ENCODE data around the gene CALML6. TPM values are rescaled to one million over a fixed set of nuclear protein-coding genes. Genes with fewer than 3 reads are reported as not detected.

Gene CALML6
- total and polyA plus RNA-seq, 4 donors: 1.1 to 4.5 TPM; not detected in 2

- DNase-seq (peak; percentile 49 to 71), ATAC-seq (ENCODE audit: low FRiP score) (no peak)
- H3K36me3 ChIP-seq (ENCODE audit: control insufficient read depth in 1 of 2, insufficient read depth in 2 of 2, low read length in 1 of 2): no peaks in the 10 kb centered on the region
- no peak overlapping the region for H3K27ac ChIP-seq (ENCODE audit: low read depth in 1 of 2, low read length in 2 of 2)
- H3K4me3 ChIP-seq (ENCODE audit: low read length in 2 of 2): no peak overlapping the region
- intact Hi-C loops (cut with DNase I): no loop called here
- H3K27me3 ChIP-seq (ENCODE audit: control insufficient read depth in 1 of 2, insufficient read depth in 2 of 2, low read length in 1 of 2): no peaks in the 10 kb centered on the region
- H3K9me3 ChIP-seq (ENCODE audit: control insufficient read depth, low read length): no peaks in the 10 kb centered on the region
- H3K4me1 ChIP-seq (ENCODE audit: control insufficient read depth in 1 of 2, insufficient read depth in 2 of 2, low read length in 2 of 2): no peaks in the 10 kb centered on the region
- WGBS, 2 donors: 92 to 93% methylated on average over 23 of the region's 23 CpGs
Observed at GRCh38 chr1:1915911-1916840, 1.1 kb downstream of the CALML6 start.

GRCh38 chr1:1916851-1917251 is 1.8 kb downstream of the CALML6 start:
- no peak overlapping the region for H3K27ac ChIP-seq (ENCODE audit: low read depth in 1 of 2, low read length in 2 of 2)
- DNase-seq: peak; percentile 41 to 71
- H3K36me3 ChIP-seq (ENCODE audit: control insufficient read depth in 1 of 2, insufficient read depth in 2 of 2, low read length in 1 of 2): no peaks in the 10 kb centered on the region
- no peaks in the 10 kb centered on the region for H3K4me1 ChIP-seq (ENCODE audit: control insufficient read depth in 1 of 2, insufficient read depth in 2 of 2, low read length in 2 of 2)
- no peak overlapping the region for H3K4me3 ChIP-seq (ENCODE audit: low read length in 2 of 2)
- intact Hi-C loops (cut with DNase I): no loop called here
- ATAC-seq (ENCODE audit: low FRiP score): no peak
- H3K27me3 ChIP-seq (ENCODE audit: control insufficient read depth in 1 of 2, insufficient read depth in 2 of 2, low read length in 1 of 2): no peaks in the 10 kb centered on the region
- no peaks in the 10 kb centered on the region for H3K9me3 ChIP-seq (ENCODE audit: control insufficient read depth, low read length)
- 84 to 89% methylated on average over 19 of the region's 19 CpGs for WGBS, 2 donors

GRCh38 chr1:1917304-1917976 is 2.4 kb downstream of the CALML6 start:
- no peaks in the 10 kb centered on the region for H3K27me3 ChIP-seq (ENCODE audit: control insufficient read depth in 1 of 2, insufficient read depth in 2 of 2, low read length in 1 of 2)
- H3K9me3 ChIP-seq (ENCODE audit: control insufficient read depth, low read length): no peaks in the 10 kb centered on the region
- H3K4me3 ChIP-seq (ENCODE audit: low read length in 2 of 2): no peak overlapping the region
- H3K4me1 ChIP-seq (ENCODE audit: control insufficient read depth in 1 of 2, insufficient read depth in 2 of 2, low read length in 2 of 2): no peaks in the 10 kb centered on the region
- 94 to 97% methylated on average over 14 of the region's 14 CpGs for WGBS, 2 donors
- ATAC-seq (ENCODE audit: low FRiP score) (no peak), DNase-seq (peak in 1 of 2 donors; percentile 44)
- no peaks in the 10 kb centered on the region for H3K36me3 ChIP-seq (ENCODE audit: control insufficient read depth in 1 of 2, insufficient read depth in 2 of 2, low read length in 1 of 2)
- intact Hi-C loops (cut with DNase I): no loop called here
- H3K27ac ChIP-seq (ENCODE audit: low read depth in 1 of 2, low read length in 2 of 2): no peak overlapping the region

GRCh38 chr1:1917995-1918900 is 3.2 kb downstream of the CALML6 start:
- no peak overlapping the region for H3K27ac ChIP-seq (ENCODE audit: low read depth in 1 of 2, low read length in 2 of 2)
- H3K36me3 ChIP-seq (ENCODE audit: control insufficient read depth in 1 of 2, insufficient read depth in 2 of 2, low read length in 1 of 2): no peaks in the 10 kb centered on the region
- peak; percentile 61 to 74 for DNase-seq

GRCh38 chr1:1918901-1919303 is 3.8 kb downstream of the CALML6 start, which contains the start of gene TMEM52:
TSS of gene TMEM52 (minus strand) at chr1:1919279. CDS start at chr1:1919265, 14 bp downstream.
- 1 to 2% methylated on average over 21 to 44 of the region's 44 CpGs for WGBS, 2 donors
- DNase-seq (no peak), ATAC-seq (ENCODE audit: low FRiP score) (no peak)
- Histone ChIP-seq H3K27me3 (ENCODE audit: control insufficient read depth in 1 of 2, insufficient read depth in 2 of 2, low read length in 1 of 2) (no peaks in the 10 kb centered on the region), H3K4me1 (ENCODE audit: control insufficient read depth in 1 of 2, insufficient read depth in 2 of 2, low read length in 2 of 2) (no peaks in the 10 kb centered on the region), H3K36me3 (ENCODE audit: control insufficient read depth in 1 of 2, insufficient read depth in 2 of 2, low read length in 1 of 2) (no peaks in the 10 kb centered on the region), H3K9me3 (ENCODE audit: control insufficient read depth, low read length) (no peaks in the 10 kb centered on the region), H3K27ac (ENCODE audit: low read depth in 1 of 2, low read length in 2 of 2) (no peak within 1 kb of the TSS), H3K4me3 (ENCODE audit: low read length in 2 of 2) (no peak within 1 kb of the TSS)
- intact Hi-C loops (cut with DNase I): no loop called here

More at GRCh38 chr1:1917995-1918900, 3.2 kb downstream of the CALML6 start:
- H3K4me1 ChIP-seq (ENCODE audit: control insufficient read depth in 1 of 2, insufficient read depth in 2 of 2, low read length in 2 of 2): no peaks in the 10 kb centered on the region
- 54 to 56% methylated on average over 44 to 46 of the region's 46 CpGs for WGBS, 2 donors
- intact Hi-C loops (cut with DNase I): no loop called here
- H3K27me3 ChIP-seq (ENCODE audit: control insufficient read depth in 1 of 2, insufficient read depth in 2 of 2, low read length in 1 of 2): no peaks in the 10 kb centered on the region
- ATAC-seq (ENCODE audit: low FRiP score): no peak
- no peaks in the 10 kb centered on the region for H3K9me3 ChIP-seq (ENCODE audit: control insufficient read depth, low read length)
- H3K4me3 ChIP-seq (ENCODE audit: low read length in 2 of 2): no peak overlapping the region

- peak; percentile 99 for DNase-seq
- Histone ChIP-seq H3K4me1 (ENCODE audit: control insufficient read depth in 1 of 2, insufficient read depth in 2 of 2, low read length in 2 of 2) (no peaks in the 10 kb centered on the region), H3K27me3 (ENCODE audit: control insufficient read depth in 1 of 2, insufficient read depth in 2 of 2, low read length in 1 of 2) (no peaks in the 10 kb centered on the region), H3K36me3 (ENCODE audit: control insufficient read depth in 1 of 2, insufficient read depth in 2 of 2, low read length in 1 of 2) (no peaks in the 10 kb centered on the region), H3K4me3 (ENCODE audit: low read length in 2 of 2) (no peak overlapping the region), H3K27ac (ENCODE audit: low read depth in 1 of 2, low read length in 2 of 2) (no peak overlapping the region), H3K9me3 (ENCODE audit: control insufficient read depth, low read length) (no peaks in the 10 kb centered on the region)
- WGBS, 2 donors: 19 to 27% methylated on average over 39 to 62 of the region's 62 CpGs
- intact Hi-C loops (cut with DNase I): no loop called here
- peak; percentile 95 for ATAC-seq (ENCODE audit: low FRiP score)
Observed at GRCh38 chr1:1919304-1920056, 4.4 kb downstream of the CALML6 start.

- ATAC-seq (ENCODE audit: low FRiP score): no peak
- H3K9me3 ChIP-seq (ENCODE audit: control insufficient read depth, low read length): no peaks in the 10 kb centered on the region
- H3K27ac ChIP-seq (ENCODE audit: low read depth in 1 of 2, low read length in 2 of 2): no peak overlapping the region
- no peaks in the 10 kb centered on the region for H3K27me3 ChIP-seq (ENCODE audit: control insufficient read depth in 1 of 2, insufficient read depth in 2 of 2, low read length in 1 of 2)
- peak in 1 of 2 donors; percentile 26 for DNase-seq
- H3K4me1 ChIP-seq (ENCODE audit: control insufficient read depth in 1 of 2, insufficient read depth in 2 of 2, low read length in 2 of 2): no peaks in the 10 kb centered on the region
- H3K36me3 ChIP-seq (ENCODE audit: control insufficient read depth in 1 of 2, insufficient read depth in 2 of 2, low read length in 1 of 2): no peaks in the 10 kb centered on the region
- intact Hi-C loops (cut with DNase I): no loop called here
- no peak overlapping the region for H3K4me3 ChIP-seq (ENCODE audit: low read length in 2 of 2)
- WGBS, 2 donors: 87 to 88% methylated on average over 6 of the region's 6 CpGs
Observed at GRCh38 chr1:1920057-1920607, 5.1 kb downstream of the CALML6 start.

Data from aorta (tissue), 5 donors.